ENCODE results near the gene GPSM3. TPM values are rescaled to one million over a fixed set of nuclear protein-coding genes. Genes with fewer than 3 reads are reported as not detected.

Gene GPSM3
- total and polyA plus RNA-seq, 2 of the 13 experiments (the other 11 are each of a cell fraction or from before 2014, with no cell fraction given): 0.18 to 6.2 TPM

DNA sequence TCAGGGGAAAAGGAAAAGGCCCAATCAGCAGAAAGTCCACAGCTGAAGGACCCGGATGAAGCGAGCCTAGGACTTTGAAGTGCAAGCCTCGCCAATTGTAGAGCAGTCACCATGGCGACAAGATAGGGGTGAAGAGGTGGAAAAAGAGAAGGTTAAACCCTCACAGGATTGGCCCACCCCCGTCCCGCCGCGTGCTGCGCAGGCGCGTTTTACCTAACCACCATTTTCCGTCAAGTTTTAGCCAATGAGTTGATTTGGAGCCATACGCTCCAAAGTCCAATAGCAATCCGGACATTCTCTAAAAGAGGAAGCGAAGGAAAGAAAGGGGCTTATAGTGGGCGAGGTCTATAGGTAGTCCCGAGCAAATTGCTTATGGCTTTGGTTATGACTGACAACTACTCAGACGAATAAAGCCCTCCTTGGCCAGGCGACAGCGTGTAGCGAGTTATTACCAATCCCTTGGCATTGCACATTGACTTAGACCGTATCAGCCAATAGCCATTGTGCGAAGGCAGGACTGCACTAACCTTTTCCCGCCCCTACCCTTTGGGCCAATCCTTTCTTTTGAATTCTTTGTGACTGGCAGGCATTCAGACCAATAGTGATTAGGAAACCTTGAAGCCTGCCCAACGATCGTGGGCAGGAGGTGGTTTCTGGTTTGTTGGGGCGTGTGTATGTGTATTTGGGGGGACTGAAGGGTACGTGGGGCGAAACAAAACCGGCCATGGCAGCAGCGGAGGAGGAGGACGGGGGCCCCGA is 14.5 kb downstream of the GPSM3 start, which contains the start of gene RNF5 (continued):
- TF ChIP-seq, protein P1, sequence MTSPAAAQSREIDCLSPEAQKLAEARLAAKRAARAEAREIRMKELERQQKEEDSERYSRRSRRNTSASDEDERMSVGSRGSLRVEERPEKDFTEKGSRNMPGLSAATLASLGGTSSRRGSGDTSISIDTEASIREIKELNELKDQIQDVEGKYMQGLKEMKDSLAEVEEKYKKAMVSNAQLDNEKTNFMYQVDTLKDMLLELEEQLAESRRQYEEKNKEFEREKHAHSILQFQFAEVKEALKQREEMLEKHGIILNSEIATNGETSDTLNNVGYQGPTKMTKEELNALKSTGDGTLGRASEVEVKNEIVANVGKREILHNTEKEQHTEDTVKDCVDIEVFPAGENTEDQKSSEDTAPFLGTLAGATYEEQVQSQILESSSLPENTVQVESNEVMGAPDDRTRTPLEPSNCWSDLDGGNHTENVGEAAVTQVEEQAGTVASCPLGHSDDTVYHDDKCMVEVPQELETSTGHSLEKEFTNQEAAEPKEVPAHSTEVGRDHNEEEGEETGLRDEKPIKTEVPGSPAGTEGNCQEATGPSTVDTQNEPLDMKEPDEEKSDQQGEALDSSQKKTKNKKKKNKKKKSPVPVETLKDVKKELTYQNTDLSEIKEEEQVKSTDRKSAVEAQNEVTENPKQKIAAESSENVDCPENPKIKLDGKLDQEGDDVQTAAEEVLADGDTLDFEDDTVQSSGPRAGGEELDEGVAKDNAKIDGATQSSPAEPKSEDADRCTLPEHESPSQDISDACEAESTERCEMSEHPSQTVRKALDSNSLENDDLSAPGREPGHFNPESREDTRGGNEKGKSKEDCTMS (CRISPR knock-in tag; conservative IDR thresholded peaks at IDR 0.05): no peak
- TF ChIP-seq ZNF24 (IDR thresholded peaks at IDR 0.05): no peak
- TF ChIP-seq ZBTB3 (CRISPR knock-in tag; IDR thresholded peaks at IDR 0.05; ENCODE audit: borderline replicate concordance, low read depth): no peak
- TF ChIP-seq ZNF703 (CRISPR knock-in tag; IDR thresholded peaks at IDR 0.05; ENCODE audit: borderline replicate concordance): no peak
- TF ChIP-seq U2AF1 (optimal IDR thresholded peaks at IDR 0.05; ENCODE audit: low read depth, low read length): no peak
- no peak for TF ChIP-seq SMYD3 (CRISPR knock-in tag; IDR thresholded peaks at IDR 0.05)
- no peak for TF ChIP-seq SOX6 (IDR thresholded peaks at IDR 0.05)
- TF ChIP-seq SOX6 (CRISPR knock-in tag; IDR thresholded peaks at IDR 0.05): no peak; the same call in 1 of the 2 replicates
- peak; percentile 84 for TF ChIP-seq ERF (CRISPR knock-in tag; IDR thresholded peaks at IDR 0.05)
- no peak for TF ChIP-seq HMG20B (CRISPR knock-in tag; conservative IDR thresholded peaks at IDR 0.05)
- peak; percentile 91; the same call in 1 of the 2 replicates for TF ChIP-seq NCOR1 (IDR thresholded peaks at IDR 0.05; ENCODE audit: borderline replicate concordance, low read length)
- TF ChIP-seq, protein P2, sequence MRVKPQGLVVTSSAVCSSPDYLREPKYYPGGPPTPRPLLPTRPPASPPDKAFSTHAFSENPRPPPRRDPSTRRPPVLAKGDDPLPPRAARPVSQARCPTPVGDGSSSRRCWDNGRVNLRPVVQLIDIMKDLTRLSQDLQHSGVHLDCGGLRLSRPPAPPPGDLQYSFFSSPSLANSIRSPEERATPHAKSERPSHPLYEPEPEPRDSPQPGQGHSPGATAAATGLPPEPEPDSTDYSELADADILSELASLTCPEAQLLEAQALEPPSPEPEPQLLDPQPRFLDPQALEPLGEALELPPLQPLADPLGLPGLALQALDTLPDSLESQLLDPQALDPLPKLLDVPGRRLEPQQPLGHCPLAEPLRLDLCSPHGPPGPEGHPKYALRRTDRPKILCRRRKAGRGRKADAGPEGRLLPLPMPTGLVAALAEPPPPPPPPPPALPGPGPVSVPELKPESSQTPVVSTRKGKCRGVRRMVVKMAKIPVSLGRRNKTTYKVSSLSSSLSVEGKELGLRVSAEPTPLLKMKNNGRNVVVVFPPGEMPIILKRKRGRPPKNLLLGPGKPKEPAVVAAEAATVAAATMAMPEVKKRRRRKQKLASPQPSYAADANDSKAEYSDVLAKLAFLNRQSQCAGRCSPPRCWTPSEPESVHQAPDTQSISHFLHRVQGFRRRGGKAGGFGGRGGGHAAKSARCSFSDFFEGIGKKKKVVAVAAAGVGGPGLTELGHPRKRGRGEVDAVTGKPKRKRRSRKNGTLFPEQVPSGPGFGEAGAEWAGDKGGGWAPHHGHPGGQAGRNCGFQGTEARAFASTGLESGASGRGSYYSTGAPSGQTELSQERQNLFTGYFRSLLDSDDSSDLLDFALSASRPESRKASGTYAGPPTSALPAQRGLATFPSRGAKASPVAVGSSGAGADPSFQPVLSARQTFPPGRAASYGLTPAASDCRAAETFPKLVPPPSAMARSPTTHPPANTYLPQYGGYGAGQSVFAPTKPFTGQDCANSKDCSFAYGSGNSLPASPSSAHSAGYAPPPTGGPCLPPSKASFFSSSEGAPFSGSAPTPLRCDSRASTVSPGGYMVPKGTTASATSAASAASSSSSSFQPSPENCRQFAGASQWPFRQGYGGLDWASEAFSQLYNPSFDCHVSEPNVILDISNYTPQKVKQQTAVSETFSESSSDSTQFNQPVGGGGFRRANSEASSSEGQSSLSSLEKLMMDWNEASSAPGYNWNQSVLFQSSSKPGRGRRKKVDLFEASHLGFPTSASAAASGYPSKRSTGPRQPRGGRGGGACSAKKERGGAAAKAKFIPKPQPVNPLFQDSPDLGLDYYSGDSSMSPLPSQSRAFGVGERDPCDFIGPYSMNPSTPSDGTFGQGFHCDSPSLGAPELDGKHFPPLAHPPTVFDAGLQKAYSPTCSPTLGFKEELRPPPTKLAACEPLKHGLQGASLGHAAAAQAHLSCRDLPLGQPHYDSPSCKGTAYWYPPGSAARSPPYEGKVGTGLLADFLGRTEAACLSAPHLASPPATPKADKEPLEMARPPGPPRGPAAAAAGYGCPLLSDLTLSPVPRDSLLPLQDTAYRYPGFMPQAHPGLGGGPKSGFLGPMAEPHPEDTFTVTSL (CRISPR knock-in tag; IDR thresholded peaks at IDR 0.05; ENCODE audit: borderline replicate concordance): no peak
- TF ChIP-seq, protein P3, sequence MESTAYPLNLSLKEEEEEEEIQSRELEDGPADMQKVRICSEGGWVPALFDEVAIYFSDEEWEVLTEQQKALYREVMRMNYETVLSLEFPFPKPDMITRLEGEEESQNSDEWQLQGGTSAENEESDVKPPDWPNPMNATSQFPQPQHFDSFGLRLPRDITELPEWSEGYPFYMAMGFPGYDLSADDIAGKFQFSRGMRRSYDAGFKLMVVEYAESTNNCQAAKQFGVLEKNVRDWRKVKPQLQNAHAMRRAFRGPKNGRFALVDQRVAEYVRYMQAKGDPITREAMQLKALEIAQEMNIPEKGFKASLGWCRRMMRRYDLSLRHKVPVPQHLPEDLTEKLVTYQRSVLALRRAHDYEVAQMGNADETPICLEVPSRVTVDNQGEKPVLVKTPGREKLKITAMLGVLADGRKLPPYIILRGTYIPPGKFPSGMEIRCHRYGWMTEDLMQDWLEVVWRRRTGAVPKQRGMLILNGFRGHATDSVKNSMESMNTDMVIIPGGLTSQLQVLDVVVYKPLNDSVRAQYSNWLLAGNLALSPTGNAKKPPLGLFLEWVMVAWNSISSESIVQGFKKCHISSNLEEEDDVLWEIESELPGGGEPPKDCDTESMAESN (CRISPR knock-in tag; conservative IDR thresholded peaks at IDR 0.05): no peak; the same call in 1 of the 2 replicates
- TF ChIP-seq GZF1 (CRISPR knock-in tag; IDR thresholded peaks at IDR 0.05): no peak
- peak; percentile 76 for TF ChIP-seq YY1 (IDR thresholded peaks at IDR 0.05; ENCODE audit: insufficient read depth, insufficient replicate concordance, low read depth, low read length)
- TF ChIP-seq ZNF101 (CRISPR knock-in tag; IDR thresholded peaks at IDR 0.05; ENCODE audit: borderline replicate concordance, low read depth): no peak
- TF ChIP-seq ZNF724P (CRISPR knock-in tag; IDR thresholded peaks at IDR 0.05; ENCODE audit: borderline replicate concordance): no peak
- no peak for TF ChIP-seq CBX5 (CRISPR knock-in tag; IDR thresholded peaks at IDR 0.05; ENCODE audit: borderline replicate concordance)
- TF ChIP-seq ZNF143 (CRISPR knock-in tag; IDR thresholded peaks at IDR 0.05): no peak
- TF ChIP-seq ZKSCAN5 (CRISPR knock-in tag; IDR thresholded peaks at IDR 0.05): no peak
- no peak for TF ChIP-seq ZNF720 (CRISPR knock-in tag; IDR thresholded peaks at IDR 0.05)
